HEK293 (cell line): ENCODE measurements around the gene CALHM4.

Source experiments
- CTCF ChIA-PET: fragments of 350-600 bp; formaldehyde crosslinking; extraction: SDS; loops from one replicate; lab custom pipeline; 2021; ENCODE audit warnings: antibody characterized with exemption; lab: Yijun Ruan, JAX
- POLR2A ChIA-PET: fragments of 300-600 bp; formaldehyde crosslinking; extraction: SDS; loops from one replicate; lab custom pipeline; 2020; ENCODE audit warnings: antibody characterized with exemption, inconsistent platforms; lab: Yijun Ruan, JAX
- H3K27ac ChIP-seq: fragments of 200-500 bp; sonication (Bioruptor generic); 2 replicates; pipeline ENCODE4 v1.5.1; 2014; ENCODE audit warnings: low read depth, low read length, control low read depth, inconsistent platforms; ENCODE audit errors: extremely low read depth
- H3K36me3 ChIP-seq, 2 experiments: fragments of 200-500 bp in 1 of 2; sonication (Bioruptor generic) in 1 of 2; 1 replicate in 1 of 2; 2 replicates in 1 of 2; pipeline ENCODE4 v1.5.1; 2014 to 2017; ENCODE audit warnings: inconsistent platforms in 2 of 2, low read length in 2 of 2; ENCODE audit not compliant: control insufficient read depth in 2 of 2, insufficient read depth in 1 of 2
- H3K4me1 ChIP-seq: fragments of 200-500 bp; sonication (Bioruptor generic); 2 replicates; pipeline ENCODE4 v1.5.1; 2014; ENCODE audit warnings: mild to moderate bottlenecking, low read length, inconsistent platforms; ENCODE audit not compliant: control insufficient read depth, insufficient read depth
- H3K4me3 ChIP-seq: 2 replicates; pipeline ENCODE4 v1.5.1; 2011; ENCODE audit warnings: low read depth, mild to moderate bottlenecking, control low read depth, low read length, moderate library complexity
- H3K9me3 ChIP-seq: fragments of 200-500 bp; sonication (Bioruptor generic); 2 replicates; pipeline ENCODE4 v1.5.1; 2014; ENCODE audit warnings: low read depth, low read length, inconsistent platforms; ENCODE audit not compliant: control insufficient read depth, insufficient read depth
- GLI4 ChIP-seq: fragments of 450-650 bp; formaldehyde crosslinking; IDR thresholded peaks from 2 replicates; pipeline ENCODE4 v1.5.1; 2016; ENCODE audit warnings: missing biosample characterization, missing genetic modification characterization
- OSR2 ChIP-seq: fragments of 450-650 bp; formaldehyde crosslinking; IDR thresholded peaks from 2 replicates; pipeline ENCODE4 v1.5.1; 2016; ENCODE audit warnings: missing biosample characterization, missing genetic modification characterization
- PRDM10 ChIP-seq: fragments of 450-650 bp; formaldehyde crosslinking; IDR thresholded peaks from 2 replicates; pipeline ENCODE4 v1.5.1; 2016; ENCODE audit warnings: missing biosample characterization, missing genetic modification characterization
- SCRT2 ChIP-seq: fragments of 450-650 bp; formaldehyde crosslinking; IDR thresholded peaks from 2 replicates; pipeline ENCODE4 v1.5.1; 2016; ENCODE audit warnings: missing biosample characterization, missing genetic modification characterization
- YY2 ChIP-seq: fragments of 450-650 bp; formaldehyde crosslinking; IDR thresholded peaks from 2 replicates; pipeline ENCODE4 v1.5.1; 2016; ENCODE audit warnings: missing biosample characterization, missing genetic modification characterization
- ZBTB17 ChIP-seq: fragments of 450-650 bp; formaldehyde crosslinking; IDR thresholded peaks from 2 replicates; pipeline ENCODE4 v1.5.1; 2016; ENCODE audit warnings: missing biosample characterization, missing genetic modification characterization
- ZBTB49 ChIP-seq: fragments of 450-650 bp; formaldehyde crosslinking; IDR thresholded peaks from 2 replicates; pipeline ENCODE4 v1.5.1; 2016; ENCODE audit warnings: missing biosample characterization, missing genetic modification characterization, low read depth
- ZFP3 ChIP-seq: fragments of 450-650 bp; formaldehyde crosslinking; IDR thresholded peaks from 2 replicates; pipeline ENCODE4 v1.5.1; 2016; ENCODE audit warnings: low read depth, missing biosample characterization, missing genetic modification characterization
- ZNF114 ChIP-seq: fragments of 450-650 bp; formaldehyde crosslinking; IDR thresholded peaks from 2 replicates; pipeline ENCODE4 v1.5.0; 2017; ENCODE audit warnings: missing biosample characterization, missing genetic modification characterization
- ZNF132 ChIP-seq: fragments of 450-650 bp; formaldehyde crosslinking; IDR thresholded peaks from 2 replicates; pipeline ENCODE4 v1.5.1; 2017; ENCODE audit warnings: missing biosample characterization, missing genetic modification characterization, borderline replicate concordance
- ZNF19 ChIP-seq: fragments of 450-650 bp; formaldehyde crosslinking; IDR thresholded peaks from 2 replicates; pipeline ENCODE4; 2016; ENCODE audit warnings: missing biosample characterization, missing genetic modification characterization, low read depth
- ZNF23 ChIP-seq: fragments of 450-650 bp; formaldehyde crosslinking; IDR thresholded peaks from 2 replicates; pipeline ENCODE4 v1.5.1; 2016; ENCODE audit warnings: missing biosample characterization, missing genetic modification characterization, borderline replicate concordance
- ZNF324 ChIP-seq: fragments of 450-650 bp; formaldehyde crosslinking; IDR thresholded peaks from 2 replicates; pipeline ENCODE4 v1.5.1; 2016; ENCODE audit warnings: missing biosample characterization, missing genetic modification characterization
- ZNF391 ChIP-seq: fragments of 450-650 bp; formaldehyde crosslinking; IDR thresholded peaks from 2 replicates; pipeline ENCODE4 v1.5.1; 2016; ENCODE audit warnings: low read depth, missing biosample characterization, missing genetic modification characterization, borderline replicate concordance
- ZNF426 ChIP-seq: fragments of 450-650 bp; formaldehyde crosslinking; IDR thresholded peaks from 2 replicates; pipeline ENCODE4 v1.5.1; 2017; ENCODE audit warnings: missing biosample characterization, missing genetic modification characterization, mild to moderate bottlenecking, inconsistent platforms, moderate library complexity
- ZNF548 ChIP-seq: fragments of 450-650 bp; formaldehyde crosslinking; IDR thresholded peaks from 2 replicates; pipeline ENCODE4 v1.5.1; 2016; ENCODE audit warnings: missing biosample characterization, missing genetic modification characterization
- ZNF558 ChIP-seq: fragments of 450-650 bp; formaldehyde crosslinking; IDR thresholded peaks from 2 replicates; pipeline ENCODE4 v1.5.1; 2016; ENCODE audit warnings: missing biosample characterization, missing genetic modification characterization
- ZNF585B ChIP-seq: fragments of 450-650 bp; formaldehyde crosslinking; IDR thresholded peaks from 2 replicates; pipeline ENCODE4 v1.5.1; 2016; ENCODE audit warnings: missing biosample characterization, missing genetic modification characterization
- ZNF76 ChIP-seq: fragments of 450-650 bp; formaldehyde crosslinking; IDR thresholded peaks from 2 replicates; pipeline ENCODE4; 2016; ENCODE audit warnings: low read depth, missing biosample characterization, missing genetic modification characterization, borderline replicate concordance
- ZSCAN30 ChIP-seq: fragments of 450-650 bp; IDR thresholded peaks from 2 replicates; pipeline ENCODE4 v1.5.1; 2018; ENCODE audit warnings: missing biosample characterization, mild to moderate bottlenecking, missing genetic modification characterization, moderate library complexity
- TF ChIP-seq, protein P1 (sequence below): fragments of 450-650 bp; formaldehyde crosslinking; IDR thresholded peaks from 2 replicates; pipeline ENCODE4 v1.5.1; 2016; ENCODE audit warnings: missing biosample characterization, missing genetic modification characterization
- TF ChIP-seq, protein P2 (sequence below): fragments of 450-650 bp; formaldehyde crosslinking; IDR thresholded peaks from 2 replicates; pipeline ENCODE4 v1.5.1; 2016; ENCODE audit warnings: missing biosample characterization, missing genetic modification characterization

The CALHM4 gene

DNA sequence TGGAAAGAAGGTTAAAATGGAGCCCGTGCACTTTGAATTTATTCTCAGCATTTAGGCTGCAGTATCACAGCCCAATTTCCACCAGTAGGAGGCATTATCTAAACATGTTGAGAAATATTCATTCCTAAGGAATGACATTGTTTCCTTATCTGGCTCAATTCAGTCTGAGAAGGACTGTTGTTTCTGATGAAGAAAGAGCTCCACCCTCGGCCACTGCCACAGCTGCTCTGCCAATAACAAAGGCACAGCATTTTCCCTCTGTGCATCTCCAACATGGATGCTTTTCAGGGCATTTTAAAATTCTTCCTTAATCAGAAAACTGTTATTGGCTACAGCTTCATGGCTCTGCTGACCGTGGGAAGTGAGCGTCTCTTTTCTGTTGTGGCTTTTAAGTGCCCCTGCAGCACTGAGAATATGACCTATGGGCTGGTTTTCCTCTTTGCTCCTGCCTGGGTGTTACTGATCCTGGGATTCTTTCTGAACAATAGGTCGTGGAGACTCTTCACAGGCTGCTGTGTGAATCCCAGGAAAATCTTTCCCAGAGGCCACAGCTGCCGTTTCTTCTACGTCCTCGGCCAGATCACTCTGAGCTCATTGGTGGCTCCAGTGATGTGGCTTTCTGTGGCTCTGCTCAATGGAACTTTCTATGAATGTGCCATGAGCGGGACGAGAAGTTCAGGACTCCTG lies 42.0 kb upstream of the CALHM4 start, which contains the start of gene CALHM5 (continued):
- TF ChIP-seq ZFP3 (tag by site-specific recombination) (no peak), ZNF19 (tag by site-specific recombination) (no peak), ZNF548 (tag by site-specific recombination) (no peak), PRDM10 (0 out of 2 replicates have a peak, but pooled peaks have one; percentile 19), ZNF391 (tag by site-specific recombination) (no peak), ZBTB17 (tag by site-specific recombination) (peak; percentile 79), ZSCAN30 (tag by site-specific recombination) (0 out of 2 replicates have a peak, but pooled peaks have one; percentile 27), ZNF114 (tag by site-specific recombination) (no peak)

DNA sequence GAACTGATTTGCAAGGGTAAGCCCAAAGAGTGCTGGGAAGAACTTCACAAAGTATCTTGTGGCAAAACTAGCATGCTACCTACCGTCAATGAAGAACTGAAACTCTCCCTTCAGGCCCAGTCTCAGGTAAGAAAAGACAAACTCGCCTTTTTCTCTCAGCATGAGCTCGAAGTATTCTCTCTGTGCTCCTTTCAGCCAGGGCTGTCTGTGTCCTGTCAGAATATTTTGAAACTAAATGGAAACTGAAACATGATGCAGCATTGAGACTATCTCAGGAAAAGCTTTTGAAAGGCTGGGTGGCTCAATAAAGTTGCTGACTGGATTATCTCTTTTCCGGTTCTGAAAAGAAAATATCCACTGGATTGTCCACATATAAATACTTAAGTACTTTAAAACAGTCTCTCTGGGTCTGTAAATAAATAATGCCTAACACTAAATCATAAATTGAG lies 41.4 kb upstream of the CALHM4 start:
- peaks cover 0 to 14% of the 10 kb centered on the region in 2 experiments; a peak in 1 of 3 replicates for H3K36me3 ChIP-seq
- peak overlapping the region; percentile 28 for H3K27ac ChIP-seq
- ChIA-PET POLR2A (interaction anchor here (1.0 to 1.2 kb wide), 4 partner anchors 11 to 141 kb away, joined by 4 to 8 read pairs (median 4); partner anchors contain the start of genes DSE and RWDD1), CTCF (interaction anchor here (0.6 to 6.0 kb wide), 45 partner anchors 7 to 304 kb away, joined by 3 to 75 read pairs (median 5); partner anchors contain the start of genes CALHM6, DSE and TSPYL1)
- H3K4me1 ChIP-seq = peaks cover 13% of the 10 kb centered on the region
- peak overlapping the region; percentile 27 for H3K4me3 ChIP-seq
- H3K9me3 ChIP-seq = no peaks in the 10 kb centered on the region
- TF ChIP-seq YY2 (tag by site-specific recombination) (no peak), ZNF76 (0 out of 2 replicates have a peak, but pooled peaks have one; percentile 4), GLI4 (tag by site-specific recombination) (no peak), OSR2 (tag by site-specific recombination) (no peak), PRDM10 (0 out of 2 replicates have a peak, but pooled peaks have one; percentile 7), SCRT2 (tag by site-specific recombination) (no peak), ZNF23 (tag by site-specific recombination) (no peak), ZBTB49 (tag by site-specific recombination) (no peak), ZNF585B (tag by site-specific recombination) (no peak), ZNF558 (tag by site-specific recombination) (no peak), ZNF426 (tag by site-specific recombination) (no peak), ZNF324 (tag by site-specific recombination) (no peak), ZNF132 (tag by site-specific recombination) (no peak), ZBTB17 (tag by site-specific recombination) (0 out of 2 replicates have a peak, but pooled peaks have one; percentile 8)
- TF ChIP-seq, protein P1, sequence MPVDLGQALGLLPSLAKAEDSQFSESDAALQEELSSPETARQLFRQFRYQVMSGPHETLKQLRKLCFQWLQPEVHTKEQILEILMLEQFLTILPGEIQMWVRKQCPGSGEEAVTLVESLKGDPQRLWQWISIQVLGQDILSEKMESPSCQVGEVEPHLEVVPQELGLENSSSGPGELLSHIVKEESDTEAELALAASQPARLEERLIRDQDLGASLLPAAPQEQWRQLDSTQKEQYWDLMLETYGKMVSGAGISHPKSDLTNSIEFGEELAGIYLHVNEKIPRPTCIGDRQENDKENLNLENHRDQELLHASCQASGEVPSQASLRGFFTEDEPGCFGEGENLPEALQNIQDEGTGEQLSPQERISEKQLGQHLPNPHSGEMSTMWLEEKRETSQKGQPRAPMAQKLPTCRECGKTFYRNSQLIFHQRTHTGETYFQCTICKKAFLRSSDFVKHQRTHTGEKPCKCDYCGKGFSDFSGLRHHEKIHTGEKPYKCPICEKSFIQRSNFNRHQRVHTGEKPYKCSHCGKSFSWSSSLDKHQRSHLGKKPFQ (tag by site-specific recombination) = no peak
- TF ChIP-seq, protein P2, sequence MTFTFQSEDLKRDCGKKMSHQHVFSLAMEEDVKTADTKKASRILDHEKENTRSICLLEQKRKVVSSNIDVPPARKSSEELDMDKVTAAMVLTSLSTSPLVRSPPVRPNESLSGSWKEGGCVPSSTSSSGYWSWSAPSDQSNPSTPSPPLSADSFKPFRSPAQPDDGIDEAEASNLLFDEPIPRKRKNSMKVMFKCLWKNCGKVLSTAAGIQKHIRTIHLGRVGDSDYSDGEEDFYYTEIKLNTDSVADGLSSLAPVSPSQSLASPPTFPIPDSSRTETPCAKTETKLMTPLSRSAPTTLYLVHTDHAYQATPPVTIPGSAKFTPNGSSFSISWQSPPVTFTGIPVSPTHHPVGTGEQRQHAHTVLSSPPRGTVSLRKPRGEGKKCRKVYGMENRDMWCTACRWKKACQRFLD = no peak
